Measurements from ENCODE around the gene UQCC2.

Gene UQCC2

DNA sequence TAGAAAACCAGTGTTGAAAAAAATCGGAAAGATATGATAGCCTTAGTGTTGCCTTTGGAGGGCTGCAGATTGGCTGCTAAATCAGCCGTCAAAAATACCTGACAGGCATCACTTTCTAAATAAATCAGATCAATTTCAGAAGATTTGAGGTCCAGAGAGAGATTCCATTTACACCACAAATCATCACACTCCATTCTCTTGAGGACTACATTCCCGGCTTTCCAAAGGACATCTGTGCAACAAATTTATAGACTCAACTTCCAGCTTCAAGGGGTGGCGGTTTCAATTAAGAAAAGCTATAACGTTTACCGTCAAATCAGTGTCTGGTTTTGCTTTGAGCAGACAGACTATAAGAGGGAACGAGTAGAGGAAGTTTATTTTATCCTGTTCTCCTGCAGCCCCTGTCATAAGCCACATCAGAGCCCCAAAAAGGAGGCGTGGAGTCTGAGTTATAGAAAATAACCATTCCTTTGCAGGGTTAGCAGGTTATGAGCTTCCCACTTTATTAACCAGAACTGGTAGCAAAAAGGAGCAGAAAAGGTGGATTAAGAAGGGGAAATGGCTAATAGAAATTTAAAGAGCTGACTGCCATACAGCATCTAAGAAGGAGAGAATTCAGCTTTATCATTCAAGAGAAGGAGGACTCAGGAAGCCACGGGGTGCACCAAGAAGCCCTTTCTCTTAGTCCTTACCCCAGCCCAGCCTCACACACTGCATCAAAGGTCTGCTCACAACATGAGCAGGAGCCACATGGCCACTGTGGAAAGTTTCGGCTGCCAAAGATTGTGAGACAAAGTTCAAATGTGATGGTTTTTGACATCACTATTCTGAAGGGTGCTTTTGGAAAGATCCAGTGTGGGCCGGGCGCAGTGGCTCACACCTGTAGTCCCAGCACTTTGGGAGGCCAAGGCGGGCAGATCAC lies 12.9 kb upstream of the UQCC2 start:
- no peak for DNase-seq

DNA sequence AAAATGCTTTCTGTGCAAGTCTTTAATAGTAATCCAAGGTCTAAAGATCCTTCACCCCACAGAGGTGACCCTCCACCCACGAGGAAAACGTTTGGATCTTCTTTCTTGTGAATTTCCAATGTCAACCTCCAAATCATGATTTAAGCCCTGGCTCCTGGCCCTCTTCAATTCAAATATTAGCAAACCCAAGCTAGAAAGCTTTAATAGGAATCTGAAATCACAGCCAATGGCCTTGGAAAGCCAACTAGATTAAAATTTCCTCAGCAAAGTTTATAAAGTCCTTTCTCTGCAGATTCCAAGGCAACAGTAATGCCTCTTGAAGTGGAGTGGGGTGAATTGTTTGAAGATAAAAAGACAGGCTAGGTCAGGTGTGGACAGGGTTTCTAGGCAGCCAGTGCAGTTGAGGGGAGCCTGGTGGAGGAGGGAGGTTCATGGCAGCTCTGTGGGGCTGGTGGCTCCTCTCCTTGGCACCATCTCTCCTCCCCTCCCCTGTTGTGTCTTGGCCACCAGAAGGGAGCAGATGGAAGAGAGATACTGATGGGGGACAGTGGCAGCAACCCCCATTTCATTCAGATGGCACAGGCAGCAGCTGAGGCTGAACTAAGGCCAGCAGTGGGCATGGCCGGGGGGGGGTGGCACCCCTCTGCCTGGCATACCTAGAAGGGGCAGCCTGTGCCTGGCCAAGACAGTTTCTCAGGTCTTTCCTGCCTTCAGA lies 12.0 kb upstream of the UQCC2 start:
- DNase-seq, result no peak

DNA sequence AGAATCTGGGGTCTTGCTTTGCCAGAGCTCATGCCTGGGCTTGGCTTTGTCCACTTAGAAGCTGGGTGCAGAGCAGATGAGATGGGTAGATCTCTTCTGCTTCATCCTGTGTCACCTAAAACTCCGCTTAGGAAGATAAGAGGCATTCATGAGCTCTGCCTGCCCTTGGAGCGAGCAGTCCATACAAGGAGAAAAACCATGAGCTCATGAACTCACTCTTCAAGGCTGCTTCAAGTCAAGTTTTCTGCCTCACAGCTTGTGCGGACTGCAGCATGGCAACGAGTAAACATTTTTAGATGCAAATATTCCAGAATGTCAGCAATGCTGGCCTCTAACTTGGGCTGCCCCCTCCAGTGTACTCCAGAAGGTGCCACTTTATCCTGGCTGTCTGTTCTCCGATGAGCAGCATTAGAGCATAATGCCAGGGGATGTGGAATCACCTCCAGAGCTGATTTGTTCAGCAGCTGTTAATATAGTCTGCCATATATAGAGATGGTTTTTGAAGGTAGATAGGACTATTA lies 10.7 kb upstream of the UQCC2 start:
- no peak for DNase-seq

GRCh38 chr6:33721508-33721907 lies 10.0 kb upstream of the UQCC2 start:
- no peak for DNase-seq

GRCh38 chr6:33720998-33721397 lies 9.5 kb upstream of the UQCC2 start:
- DNase-seq, result no peak

- DNase-seq, result no peak
These were observed 8.0 kb upstream of the UQCC2 start for GRCh38 chr6:33719326-33719987.

DNA sequence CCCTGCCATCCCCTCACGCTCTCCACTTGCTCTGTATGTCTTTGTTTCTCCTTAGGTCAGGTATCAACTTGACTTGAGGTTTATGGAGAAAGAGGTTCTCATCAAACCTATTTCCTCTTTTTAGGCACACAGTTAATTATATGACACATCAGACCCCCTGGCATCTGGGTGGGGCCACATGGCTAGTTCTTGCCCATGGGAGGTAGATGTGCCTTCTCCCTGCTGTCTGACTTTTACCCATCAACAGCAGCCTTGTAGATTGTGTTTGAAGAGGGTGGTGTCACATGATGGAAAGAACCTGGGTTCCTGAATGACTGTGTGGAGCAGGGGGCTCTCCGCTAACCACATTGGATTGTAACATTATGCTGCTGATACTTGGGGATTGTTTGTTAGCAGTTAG lies 7.2 kb upstream of the UQCC2 start:
- DNase-seq, result no peak

DNA sequence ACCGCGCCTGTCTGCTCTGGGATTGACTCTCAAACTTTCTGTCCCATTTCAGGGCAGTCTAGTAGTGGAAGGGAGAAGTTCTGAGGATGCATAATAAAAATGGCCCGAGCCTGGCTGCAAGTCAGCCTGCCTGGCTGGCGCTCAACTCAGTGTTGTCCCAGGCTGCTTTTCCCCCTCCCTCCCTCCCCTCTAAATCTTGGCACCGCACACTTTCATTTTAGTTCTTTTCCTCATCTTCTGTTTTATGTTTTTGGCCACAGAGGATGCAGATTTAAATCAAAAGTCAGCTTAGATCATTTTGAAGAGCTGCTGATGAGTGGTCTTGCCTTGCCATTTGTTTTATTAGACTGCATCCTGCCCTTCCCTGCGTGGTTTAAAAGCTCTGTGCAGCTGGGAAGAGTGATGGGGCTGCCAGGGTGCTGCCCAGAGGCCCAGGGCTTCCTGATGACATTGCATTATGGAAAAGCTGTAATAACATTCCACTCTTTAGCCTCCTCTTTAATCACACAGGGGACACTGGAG lies 6.5 kb upstream of the UQCC2 start:
- no peak for DNase-seq

DNA sequence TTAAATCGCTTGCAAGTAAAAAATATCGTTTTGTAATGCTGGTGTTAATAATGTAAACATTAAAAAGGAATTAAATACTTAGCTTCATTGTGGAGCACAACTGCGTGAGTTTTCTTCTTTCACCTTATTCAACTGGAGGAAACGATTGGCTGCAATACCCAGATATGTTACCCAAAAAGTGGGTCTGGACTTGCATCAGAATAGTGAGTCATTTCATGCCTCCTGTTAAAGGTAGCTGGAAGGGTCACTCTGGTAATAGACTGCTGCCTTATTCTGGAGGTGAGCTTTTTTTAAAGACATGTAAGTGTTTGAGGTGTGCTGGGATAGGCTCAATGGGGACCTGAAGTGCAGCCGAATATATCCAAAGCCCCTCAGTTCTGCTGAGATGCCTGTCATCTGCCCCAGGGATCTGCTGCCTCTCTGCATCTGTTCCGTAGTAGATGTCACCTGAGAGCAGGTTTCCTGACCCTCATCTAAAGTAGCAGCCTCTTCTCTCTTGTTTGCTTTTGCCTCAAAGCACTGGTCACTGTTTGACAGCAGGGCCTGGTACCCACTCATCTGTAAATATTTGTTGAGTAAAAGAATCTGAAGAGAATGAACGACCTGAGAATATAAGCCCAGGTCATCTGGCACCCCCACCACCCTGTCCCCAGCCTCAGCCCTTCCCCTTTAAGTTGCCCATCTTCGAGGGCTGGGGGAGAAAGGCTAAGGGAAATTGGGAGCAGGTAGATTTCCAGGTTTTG lies 5.6 kb upstream of the UQCC2 start:
- DNase-seq, result no peak

GRCh38 chr6:33716379-33716778 lies 4.9 kb upstream of the UQCC2 start:
- DNase-seq, result no peak

DNA sequence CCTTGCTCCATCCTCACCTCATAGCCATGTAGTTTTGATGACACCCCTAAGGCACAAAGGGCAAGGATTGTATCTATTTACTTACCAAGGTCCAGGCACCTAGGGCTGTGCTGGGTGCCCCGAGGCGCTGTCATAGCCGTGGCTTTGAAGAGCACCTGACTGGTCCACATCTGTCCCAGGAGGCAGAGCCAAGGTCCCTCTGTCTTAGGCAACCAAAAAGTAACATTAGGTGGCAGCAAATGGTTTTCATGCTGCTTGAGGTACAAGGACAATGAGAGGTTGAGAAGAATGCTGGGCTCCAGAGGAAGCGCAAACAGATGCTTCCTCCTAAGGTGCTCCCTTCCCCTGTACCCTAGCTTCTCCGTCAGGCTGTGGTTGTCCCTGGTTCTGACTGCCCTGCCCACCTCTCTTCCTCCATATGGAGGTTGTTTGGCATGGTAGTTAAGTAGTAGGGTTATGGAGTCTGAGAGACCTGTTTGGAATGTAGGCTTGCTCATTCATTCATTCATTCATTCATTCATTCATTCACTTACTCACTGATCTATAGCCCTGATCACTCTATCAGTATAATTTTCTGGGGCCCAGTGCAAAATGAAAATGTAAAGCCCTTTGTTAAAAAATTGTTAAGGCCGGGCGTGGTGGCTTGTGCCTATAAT lies 3.0 kb upstream of the UQCC2 start:
- DNase-seq, result no peak

GRCh38 chr6:33713786-33714185 lies 2.3 kb upstream of the UQCC2 start:
- DNase-seq, result no peak

- DNase-seq, result no peak
These were observed 1.4 kb upstream of the UQCC2 start for GRCh38 chr6:33712914-33713313.

- no peak for DNase-seq
These were observed 991 bp downstream of the UQCC2 start for GRCh38 chr6:33710296-33711121.

GRCh38 chr6:33709605-33710295 lies 1.8 kb downstream of the UQCC2 start:
- no peak for DNase-seq

DNA sequence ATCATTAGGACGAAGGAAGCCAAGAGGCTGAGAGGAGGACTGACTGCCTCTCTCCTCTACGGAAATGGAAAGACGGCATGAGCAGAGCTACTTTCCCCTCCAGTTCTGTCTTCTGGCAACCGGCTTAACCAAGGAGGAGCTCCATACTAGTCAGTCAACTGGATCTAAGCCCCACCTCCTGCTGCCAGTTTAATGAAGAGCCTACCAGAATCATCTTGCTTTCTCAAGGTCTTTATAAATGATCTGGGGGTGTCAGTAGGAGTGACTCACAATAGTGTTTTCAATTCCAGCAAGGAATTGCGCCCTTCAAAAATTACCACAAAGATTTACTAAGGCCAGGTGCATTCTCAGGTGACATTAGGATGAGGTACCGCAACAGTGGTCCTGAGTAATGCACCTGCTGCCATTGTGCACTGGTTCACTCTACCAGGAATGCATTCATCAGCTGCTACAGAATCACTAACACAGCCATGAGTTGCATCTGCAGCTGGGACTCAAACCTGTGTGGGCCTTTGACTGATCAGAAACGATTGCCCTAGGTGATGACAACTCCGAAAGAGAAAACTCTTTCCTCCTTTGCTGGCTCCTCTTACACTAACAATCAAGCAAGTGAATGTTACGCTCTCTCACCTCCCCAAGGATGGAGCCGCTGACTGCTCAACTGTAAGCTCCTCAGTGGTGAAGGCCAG lies 2.8 kb downstream of the UQCC2 start:
- no peak for DNase-seq

GRCh38 chr6:33707771-33708170 lies 3.7 kb downstream of the UQCC2 start:
- no peak for DNase-seq

- DNase-seq, result no peak
These were observed 5.4 kb downstream of the UQCC2 start for GRCh38 chr6:33705955-33706725.

Data from stimulated activated CD4-positive, alpha-beta T cell treated with anti-CD3 and anti-CD28 coated beads, Interleukin-1b, Interleukin-23, amount 100 ng/mL, for 48 hours (primary cell).